ENCODE measurements around the gene SHISAL2A. TPM values are rescaled to one million over a fixed set of nuclear protein-coding genes. Genes with fewer than 3 reads are reported as not detected.

The SHISAL2A gene
- polyA plus RNA-seq, 1 experiment = not detected

GRCh38 chr1:52628614-52629324, 4.2 kb upstream of the SHISAL2A start:
- Histone ChIP-seq H3K9me3 (ENCODE audit: control insufficient read depth, insufficient read depth, low read length) (no peaks in the 10 kb centered on the region; the same call in 1 of the 2 replicates), H3K27me3 (ENCODE audit: control insufficient read depth, insufficient read depth, low read length) (peaks cover 27% of the 10 kb centered on the region), H3K27ac (ENCODE audit: low read depth, low read length) (no peak overlapping the region), H3K4me3 (ENCODE audit: low read depth, low read length) (no peak overlapping the region)
- DNase-seq (ENCODE audit: low read depth, low spot score) = no peak
- CTCF ChIA-PET = interaction anchor here (0.7 kb wide), 1 partner anchor 73 kb away, joined by 3 read pairs; no protein-coding TSS in a partner anchor
- no peak for TF ChIP-seq CTCF (IDR thresholded peaks at IDR 0.05; ENCODE audit: low read depth, low read length)
- POLR2A ChIA-PET = interaction anchor here (0.6 kb wide), 1 partner anchor 43 kb away, joined by 3 read pairs; no protein-coding TSS in a partner anchor

GRCh38 chr1:52629325-52629643, 3.7 kb upstream of the SHISAL2A start:
- H3K27me3 ChIP-seq (ENCODE audit: control insufficient read depth, insufficient read depth, low read length) = peaks cover 31% of the 10 kb centered on the region
- H3K27ac ChIP-seq (ENCODE audit: low read depth, low read length) = no peak overlapping the region
- CTCF ChIA-PET = no interaction called here
- POLR2A ChIA-PET = interaction anchor here (0.6 kb wide), 1 partner anchor 44 kb away, joined by 3 read pairs; no protein-coding TSS in a partner anchor
- H3K4me3 ChIP-seq (ENCODE audit: low read depth, low read length) = no peak overlapping the region; the same call in 1 of the 2 replicates
- DNase-seq (ENCODE audit: low read depth, low spot score) = no peak
- H3K9me3 ChIP-seq (ENCODE audit: control insufficient read depth, insufficient read depth, low read length) = no peaks in the 10 kb centered on the region; the same call in 1 of the 2 replicates
- TF ChIP-seq CTCF (IDR thresholded peaks at IDR 0.05; ENCODE audit: low read depth, low read length) = no peak

GRCh38 chr1:52629667-52630066, 3.3 kb upstream of the SHISAL2A start:
- H3K4me3 ChIP-seq (ENCODE audit: low read depth, low read length) = no peak overlapping the region
- ChIA-PET POLR2A (interaction anchor here (0.6 kb wide), 1 partner anchor 44 kb away, joined by 3 read pairs; no protein-coding TSS in a partner anchor), CTCF (interaction anchor here (0.7 kb wide), 1 partner anchor 18 kb away, joined by 3 read pairs; no protein-coding TSS in a partner anchor)
- H3K9me3 ChIP-seq (ENCODE audit: control insufficient read depth, insufficient read depth, low read length) = no peaks in the 10 kb centered on the region; the same call in 1 of the 2 replicates
- H3K27me3 ChIP-seq (ENCODE audit: control insufficient read depth, insufficient read depth, low read length) = peaks cover 35% of the 10 kb centered on the region
- no peak for TF ChIP-seq CTCF (IDR thresholded peaks at IDR 0.05; ENCODE audit: low read depth, low read length)
- no peak overlapping the region for H3K27ac ChIP-seq (ENCODE audit: low read depth, low read length)
- DNase-seq (ENCODE audit: low read depth, low spot score) = no peak

GRCh38 chr1:52631759-52632331, 1.1 kb upstream of the SHISAL2A start:
- Histone ChIP-seq H3K27me3 (ENCODE audit: control insufficient read depth, insufficient read depth, low read length) (peaks cover 43% of the 10 kb centered on the region), H3K27ac (ENCODE audit: low read depth, low read length) (no peak overlapping the region), H3K4me3 (ENCODE audit: low read depth, low read length) (no peak overlapping the region), H3K9me3 (ENCODE audit: control insufficient read depth, insufficient read depth, low read length) (no peaks in the 10 kb centered on the region; the same call in 1 of the 2 replicates)
- TF ChIP-seq CTCF (IDR thresholded peaks at IDR 0.05; ENCODE audit: low read depth, low read length) = no peak
- ChIA-PET POLR2A (no interaction called here), CTCF (no interaction called here)
- DNase-seq (ENCODE audit: low read depth, low spot score) = no peak

- POLR2A ChIA-PET = no interaction called here
- H3K27ac ChIP-seq (ENCODE audit: low read depth, low read length) = no peak overlapping the region
- DNase-seq (ENCODE audit: low read depth, low spot score) = no peak
- no peaks in the 10 kb centered on the region; the same call in 1 of the 2 replicates for H3K9me3 ChIP-seq (ENCODE audit: control insufficient read depth, insufficient read depth, low read length)
- CTCF ChIA-PET = no interaction called here
- no peak for TF ChIP-seq CTCF (IDR thresholded peaks at IDR 0.05; ENCODE audit: low read depth, low read length)
- peaks cover 45% of the 10 kb centered on the region for H3K27me3 ChIP-seq (ENCODE audit: control insufficient read depth, insufficient read depth, low read length)
- peak overlapping the region; percentile 42 for H3K4me3 ChIP-seq (ENCODE audit: low read depth, low read length)
Measured at GRCh38 chr1:52633291-52633754, 355 bp downstream of the SHISAL2A start.

Data from AG04450 (cell line).